SK-N-SH treated with all-trans-retinoic acid at 6 μM for 48 hours (cell line): ENCODE data around the gene SCYGR3.

Source experiments
- ARNTL ChIP-seq: fragments of 450-650 bp; formaldehyde crosslinking; IDR thresholded peaks from 2 replicates; pipeline ENCODE4 v1.5.0; 2020; ENCODE audit warnings: low read depth, mild to moderate bottlenecking, moderate library complexity, borderline replicate concordance
- BACH2 ChIP-seq: fragments of 250-450 bp; sonication (Bioruptor Pico); IDR thresholded peaks from 2 replicates; pipeline ENCODE4 v1.9.0; 2021; ENCODE audit warnings: mild to moderate bottlenecking, borderline replicate concordance
- CSDC2 ChIP-seq: fragments of 250-450 bp; sonication (Bioruptor Pico); IDR thresholded peaks from 2 replicates; pipeline ENCODE4 v1.5.0; 2020; ENCODE audit warnings: mild to moderate bottlenecking, moderate library complexity
- GLIS3 ChIP-seq: fragments of 250-450 bp; sonication (Bioruptor Pico); IDR thresholded peaks from 2 replicates; pipeline ENCODE4 v1.5.0; 2020; ENCODE audit warnings: mild to moderate bottlenecking, moderate library complexity
- ISL1 ChIP-seq: fragments of 250-450 bp; sonication (Bioruptor Pico); IDR thresholded peaks from 2 replicates; pipeline ENCODE4 v2.1.2; 2022; ENCODE audit warnings: mild to moderate bottlenecking, moderate library complexity
- RARB ChIP-seq: fragments of 250-450 bp; sonication (Bioruptor Pico); IDR thresholded peaks from 2 replicates; pipeline ENCODE4 v1.8.0; 2021; ENCODE audit warnings: mild to moderate bottlenecking, moderate library complexity
- SNAI2 ChIP-seq: fragments of 250-450 bp; sonication (Bioruptor Pico); IDR thresholded peaks from 2 replicates; pipeline ENCODE4 v1.5.0; 2020; ENCODE audit warnings: mild to moderate bottlenecking, moderate library complexity
- TOX ChIP-seq: fragments of 250-450 bp; sonication (Bioruptor Pico); IDR thresholded peaks from 2 replicates; pipeline ENCODE4 v1.8.0; 2021; ENCODE audit warnings: mild to moderate bottlenecking, moderate library complexity, borderline replicate concordance
- ZC3H10 ChIP-seq: fragments of 250-450 bp; sonication (Bioruptor Pico); IDR thresholded peaks from 2 replicates; pipeline ENCODE4 v1.5.1; 2021; ENCODE audit warnings: mild to moderate bottlenecking, moderate library complexity
- ZFP30 ChIP-seq: fragments of 450-650 bp; formaldehyde crosslinking; IDR thresholded peaks from 2 replicates; pipeline ENCODE4 v1.5.0; 2022; ENCODE audit warnings: mild to moderate bottlenecking, moderate library complexity
- ZNF8 ChIP-seq: fragments of 450-650 bp; formaldehyde crosslinking; IDR thresholded peaks from 2 replicates; pipeline ENCODE4 v1.5.0; 2020; ENCODE audit warnings: mild to moderate bottlenecking, moderate library complexity
- TF ChIP-seq, protein P1 (sequence below): fragments of 250-450 bp; sonication (Bioruptor Pico); IDR thresholded peaks from 2 replicates; pipeline ENCODE4 v1.8.0; 2021; ENCODE audit warnings: low read depth, mild to moderate bottlenecking, moderate library complexity, borderline replicate concordance
- TF ChIP-seq, protein P2 (sequence below): fragments of 250-450 bp; sonication (Bioruptor Pico); IDR thresholded peaks from 2 replicates; pipeline ENCODE4 v1.8.0; 2020; ENCODE audit warnings: mild to moderate bottlenecking, moderate library complexity, borderline replicate concordance
- TF ChIP-seq, protein P3 (sequence below): fragments of 250-450 bp; sonication (Bioruptor Pico); IDR thresholded peaks from 2 replicates; pipeline ENCODE4 v1.5.1; 2021; ENCODE audit warnings: mild to moderate bottlenecking, moderate library complexity

DNA sequence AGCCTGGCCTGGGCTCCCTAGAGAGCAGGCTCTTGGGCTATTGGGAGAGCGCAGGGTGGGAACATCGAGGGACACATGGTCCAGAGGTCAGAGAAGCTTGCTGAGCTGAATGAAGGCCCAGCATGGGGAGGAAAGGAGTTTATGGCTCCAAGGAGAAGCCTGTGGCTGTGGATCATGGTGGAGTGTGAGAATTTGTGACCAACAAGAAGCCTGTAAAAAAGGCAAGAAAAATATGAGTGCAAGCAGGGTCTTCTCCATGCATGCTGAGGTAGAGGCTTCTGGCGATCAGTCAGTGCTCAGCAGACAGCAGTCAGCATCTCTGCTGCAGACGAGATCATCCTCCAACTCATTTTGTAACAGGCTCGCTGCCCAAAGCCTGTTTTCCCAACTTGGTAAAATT lies 1.3 kb upstream of the SCYGR3 start:
- no peak for TF ChIP-seq BACH2 (CRISPR knock-in tag)
- TF ChIP-seq, protein P1, sequence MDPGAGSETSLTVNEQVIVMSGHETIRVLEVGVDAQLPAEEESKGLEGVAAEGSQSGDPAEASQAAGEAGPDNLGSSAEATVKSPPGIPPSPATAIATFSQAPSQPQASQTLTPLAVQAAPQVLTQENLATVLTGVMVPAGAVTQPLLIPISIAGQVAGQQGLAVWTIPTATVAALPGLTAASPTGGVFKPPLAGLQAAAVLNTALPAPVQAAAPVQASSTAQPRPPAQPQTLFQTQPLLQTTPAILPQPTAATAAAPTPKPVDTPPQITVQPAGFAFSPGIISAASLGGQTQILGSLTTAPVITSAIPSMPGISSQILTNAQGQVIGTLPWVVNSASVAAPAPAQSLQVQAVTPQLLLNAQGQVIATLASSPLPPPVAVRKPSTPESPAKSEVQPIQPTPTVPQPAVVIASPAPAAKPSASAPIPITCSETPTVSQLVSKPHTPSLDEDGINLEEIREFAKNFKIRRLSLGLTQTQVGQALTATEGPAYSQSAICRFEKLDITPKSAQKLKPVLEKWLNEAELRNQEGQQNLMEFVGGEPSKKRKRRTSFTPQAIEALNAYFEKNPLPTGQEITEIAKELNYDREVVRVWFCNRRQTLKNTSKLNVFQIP (CRISPR knock-in tag), result no peak
- no peak for TF ChIP-seq ARNTL
- TF ChIP-seq, protein P2, sequence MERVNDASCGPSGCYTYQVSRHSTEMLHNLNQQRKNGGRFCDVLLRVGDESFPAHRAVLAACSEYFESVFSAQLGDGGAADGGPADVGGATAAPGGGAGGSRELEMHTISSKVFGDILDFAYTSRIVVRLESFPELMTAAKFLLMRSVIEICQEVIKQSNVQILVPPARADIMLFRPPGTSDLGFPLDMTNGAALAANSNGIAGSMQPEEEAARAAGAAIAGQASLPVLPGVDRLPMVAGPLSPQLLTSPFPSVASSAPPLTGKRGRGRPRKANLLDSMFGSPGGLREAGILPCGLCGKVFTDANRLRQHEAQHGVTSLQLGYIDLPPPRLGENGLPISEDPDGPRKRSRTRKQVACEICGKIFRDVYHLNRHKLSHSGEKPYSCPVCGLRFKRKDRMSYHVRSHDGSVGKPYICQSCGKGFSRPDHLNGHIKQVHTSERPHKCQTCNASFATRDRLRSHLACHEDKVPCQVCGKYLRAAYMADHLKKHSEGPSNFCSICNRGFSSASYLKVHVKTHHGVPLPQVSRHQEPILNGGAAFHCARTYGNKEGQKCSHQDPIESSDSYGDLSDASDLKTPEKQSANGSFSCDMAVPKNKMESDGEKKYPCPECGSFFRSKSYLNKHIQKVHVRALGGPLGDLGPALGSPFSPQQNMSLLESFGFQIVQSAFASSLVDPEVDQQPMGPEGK (CRISPR knock-in tag), result no peak
- no peak for TF ChIP-seq ZNF8 (CRISPR knock-in tag)
- TF ChIP-seq ISL1 (CRISPR knock-in tag), result no peak
- no peak for TF ChIP-seq GLIS3 (CRISPR knock-in tag)
- no peak for TF ChIP-seq ZFP30
- TF ChIP-seq RARB (CRISPR knock-in tag), result no peak
- no peak for TF ChIP-seq CSDC2
- no peak for TF ChIP-seq TOX (CRISPR knock-in tag)
- no peak for TF ChIP-seq ZC3H10
- TF ChIP-seq SNAI2 (CRISPR knock-in tag), result no peak
- TF ChIP-seq, protein P3, sequence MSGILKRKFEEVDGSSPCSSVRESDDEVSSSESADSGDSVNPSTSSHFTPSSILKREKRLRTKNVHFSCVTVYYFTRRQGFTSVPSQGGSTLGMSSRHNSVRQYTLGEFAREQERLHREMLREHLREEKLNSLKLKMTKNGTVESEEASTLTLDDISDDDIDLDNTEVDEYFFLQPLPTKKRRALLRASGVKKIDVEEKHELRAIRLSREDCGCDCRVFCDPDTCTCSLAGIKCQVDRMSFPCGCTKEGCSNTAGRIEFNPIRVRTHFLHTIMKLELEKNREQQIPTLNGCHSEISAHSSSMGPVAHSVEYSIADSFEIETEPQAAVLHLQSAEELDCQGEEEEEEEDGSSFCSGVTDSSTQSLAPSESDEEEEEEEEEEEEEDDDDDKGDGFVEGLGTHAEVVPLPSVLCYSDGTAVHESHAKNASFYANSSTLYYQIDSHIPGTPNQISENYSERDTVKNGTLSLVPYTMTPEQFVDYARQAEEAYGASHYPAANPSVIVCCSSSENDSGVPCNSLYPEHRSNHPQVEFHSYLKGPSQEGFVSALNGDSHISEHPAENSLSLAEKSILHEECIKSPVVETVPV (CRISPR knock-in tag), result no peak
